HEK293T (cell line): Measurements from ENCODE around the gene HDAC5.

Source experiments
- CTCF ChIA-PET: fragments of 350-600 bp; formaldehyde crosslinking; extraction: SDS; loops from one replicate; lab custom pipeline; 2021; ENCODE audit warnings: antibody characterized with exemption, inconsistent platforms; lab: Yijun Ruan, JAX
- POLR2A ChIA-PET: fragments of 350-600 bp; formaldehyde crosslinking; extraction: SDS; loops from one replicate; lab custom pipeline; 2020; ENCODE audit warnings: antibody characterized with exemption, inconsistent platforms; lab: Yijun Ruan, JAX
- DNase-seq: peaks from one replicate; pipeline ENCODE4 v3.0.0; 2012; ENCODE audit warnings: mixed read lengths; ENCODE audit errors: extremely low spot score
- ARNT ChIP-seq: fragments of 450-650 bp; IDR thresholded peaks from 2 replicates; pipeline ENCODE4 v1.6.1; 2017; ENCODE audit warnings: mild to moderate bottlenecking
- BHLHE40 ChIP-seq: fragments of 450-650 bp; IDR thresholded peaks from 2 replicates; pipeline ENCODE4 v1.6.1; 2016; ENCODE audit warnings: mild to moderate bottlenecking, moderate library complexity, borderline replicate concordance
- CTBP1 ChIP-seq: fragments of 450-650 bp; IDR thresholded peaks from 2 replicates; pipeline ENCODE4 v1.6.1; 2016; ENCODE audit warnings: borderline replicate concordance
- ELF4 ChIP-seq: fragments of 450-650 bp; IDR thresholded peaks from 2 replicates; pipeline ENCODE4 v1.6.1; 2017; ENCODE audit warnings: antibody characterized with exemption
- FOXA1 ChIP-seq: fragments of 450-650 bp; IDR thresholded peaks from 2 replicates; pipeline ENCODE4 v1.6.1; 2016; ENCODE audit warnings: mild to moderate bottlenecking
- FOXK2 ChIP-seq: fragments of 450-650 bp; IDR thresholded peaks from 2 replicates; pipeline ENCODE4 v1.6.1; 2016; ENCODE audit warnings: mild to moderate bottlenecking
- FOXM1 ChIP-seq: fragments of 450-650 bp; IDR thresholded peaks from 2 replicates; pipeline ENCODE4 v1.6.1; 2017; ENCODE audit warnings: mild to moderate bottlenecking, borderline replicate concordance
- HDGF ChIP-seq: fragments of 450-650 bp; IDR thresholded peaks from 2 replicates; pipeline ENCODE4 v1.6.1; 2017; ENCODE audit warnings: antibody characterized with exemption, borderline replicate concordance
- L3MBTL2 ChIP-seq: fragments of 450-650 bp; conservative IDR thresholded peaks from 2 replicates; pipeline ENCODE4 v1.6.1; 2016; ENCODE audit warnings: mild to moderate bottlenecking
- LEF1 ChIP-seq: fragments of 450-650 bp; IDR thresholded peaks from 2 replicates; pipeline ENCODE4 v1.6.1; 2017; ENCODE audit warnings: mild to moderate bottlenecking, borderline replicate concordance
- NFRKB ChIP-seq: fragments of 450-650 bp; IDR thresholded peaks from 2 replicates; pipeline ENCODE4 v1.6.1; 2016; ENCODE audit warnings: mild to moderate bottlenecking, moderate library complexity
- SP1 ChIP-seq: fragments of 450-650 bp; IDR thresholded peaks from 2 replicates; pipeline ENCODE4 v1.6.1; 2017
- SUZ12 ChIP-seq: fragments of 450-650 bp; IDR thresholded peaks from 2 replicates; pipeline ENCODE4 v1.6.1; 2016; ENCODE audit warnings: mild to moderate bottlenecking
- TARDBP ChIP-seq: fragments of 450-650 bp; IDR thresholded peaks from 2 replicates; pipeline ENCODE4 v1.6.1; 2016
- ZNF384 ChIP-seq: fragments of 450-650 bp; IDR thresholded peaks from 2 replicates; pipeline ENCODE4 v1.6.1; 2016
- TF ChIP-seq, protein P1 (sequence below): fragments of 450-650 bp; IDR thresholded peaks from 2 replicates; pipeline ENCODE4 v1.6.1; 2016

Gene HDAC5

GRCh38 chr17:44115585-44116415 lies 7.6 kb downstream of the HDAC5 start:
- ChIA-PET POLR2A (interaction anchor here (0.7 to 3.7 kb wide), 4 partner anchors 8 to 50 kb away, joined by 3 to 12 read pairs (median 6); partner anchors contain the start of genes HDAC5 and LSM12), CTCF (interaction anchor here (0.6 to 2.9 kb wide), 20 partner anchors 8 to 275 kb away, joined by 3 to 11 read pairs (median 6); partner anchors contain the start of gene HDAC5)
- TF ChIP-seq TARDBP (peak; percentile 77; the same call in 1 of the 2 replicates), FOXA1 (no peak)
- DNase-seq, result peak; percentile 59

- no peak for DNase-seq
- TF ChIP-seq, protein P1, sequence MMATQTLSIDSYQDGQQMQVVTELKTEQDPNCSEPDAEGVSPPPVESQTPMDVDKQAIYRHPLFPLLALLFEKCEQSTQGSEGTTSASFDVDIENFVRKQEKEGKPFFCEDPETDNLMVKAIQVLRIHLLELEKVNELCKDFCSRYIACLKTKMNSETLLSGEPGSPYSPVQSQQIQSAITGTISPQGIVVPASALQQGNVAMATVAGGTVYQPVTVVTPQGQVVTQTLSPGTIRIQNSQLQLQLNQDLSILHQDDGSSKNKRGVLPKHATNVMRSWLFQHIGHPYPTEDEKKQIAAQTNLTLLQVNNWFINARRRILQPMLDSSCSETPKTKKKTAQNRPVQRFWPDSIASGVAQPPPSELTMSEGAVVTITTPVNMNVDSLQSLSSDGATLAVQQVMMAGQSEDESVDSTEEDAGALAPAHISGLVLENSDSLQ, result no peak
- TF ChIP-seq ARNT (no peak), FOXA1 (no peak), LEF1 (no peak), FOXM1 (no peak), NFRKB (no peak), L3MBTL2 (no peak), ZNF384 (no peak), SP1 (no peak), FOXK2 (no peak), HDGF (no peak), SUZ12 (no peak), ELF4 (no peak), TARDBP (no peak), BHLHE40 (no peak), CTBP1 (no peak)
- ChIA-PET POLR2A (interaction anchor here (1.8 to 3.7 kb wide), 2 partner anchors 9 to 48 kb away, joined by 7 to 12 read pairs; partner anchors contain the start of genes HDAC5 and LSM12), CTCF (interaction anchor here (1.2 to 2.9 kb wide), 5 partner anchors 9 to 31 kb away, joined by 3 to 11 read pairs (median 4); partner anchors contain the start of gene HDAC5)
Measured at GRCh38 chr17:44113868-44114840, 9.3 kb downstream of the HDAC5 start.

- ChIA-PET POLR2A (interaction anchor here (1.7 to 3.7 kb wide), 2 partner anchors 10 to 48 kb away, joined by 7 to 12 read pairs; partner anchors contain the start of genes HDAC5 and LSM12), CTCF (interaction anchor here (1.3 to 2.9 kb wide), 2 partner anchors 10 to 30 kb away, joined by 3 to 11 read pairs; partner anchors contain the start of gene HDAC5)
- no peak for DNase-seq
- TF ChIP-seq HDGF (no peak), LEF1 (no peak), SUZ12 (no peak), FOXM1 (no peak), ARNT (no peak), SP1 (no peak), ELF4 (no peak), FOXK2 (no peak), L3MBTL2 (no peak), BHLHE40 (no peak), CTBP1 (no peak), FOXA1 (no peak), NFRKB (no peak), TARDBP (no peak)
- TF ChIP-seq, protein P1, result no peak
Measured at GRCh38 chr17:44113382-44113781, 10.1 kb downstream of the HDAC5 start.

GRCh38 chr17:44112284-44113280 lies 10.9 kb downstream of the HDAC5 start:
- POLR2A ChIA-PET, result interaction anchor here (1.1 to 3.7 kb wide), 6 partner anchors 10 to 98 kb away, joined by 3 to 12 read pairs (median 6); partner anchors contain the start of genes HDAC5, LSM12 and TMEM101
- CTCF ChIA-PET, result interaction anchor here (0.8 to 2.9 kb wide), 4 partner anchors 11 to 169 kb away, joined by 3 to 11 read pairs (median 4); partner anchors contain the start of gene HDAC5

More at GRCh38 chr17:44112284-44113280, 10.9 kb downstream of the HDAC5 start:
- TF ChIP-seq BHLHE40 (no peak), TARDBP (no peak), LEF1 (no peak), FOXK2 (no peak), ARNT (no peak), SUZ12 (no peak), L3MBTL2 (no peak), CTBP1 (no peak), ELF4 (no peak), FOXA1 (no peak), HDGF (no peak), FOXM1 (no peak), ZNF384 (no peak), SP1 (no peak), NFRKB (no peak)
- TF ChIP-seq, protein P1, result no peak
- no peak for DNase-seq
